T-cell (primary cell): ENCODE data around the gene VAV2. TPM values are rescaled to one million over a fixed set of nuclear protein-coding genes. Genes with fewer than 3 reads are reported as not detected.
A peak's percentile ranks its signal among the peaks of the same experiment; 100 is the strongest.

Source experiments
- ATAC-seq, 4 experiments: fragments of 200-7000 bp in 3 of 4; fragments of 150-1000 bp in 1 of 4; cut with Tn5 transposase; replicated peaks in 1 of 4; 1 replicate in 3 of 4; 2 replicates in 1 of 4; pipeline ENCODE4 v1.10.0; 2021; ENCODE audit warnings: moderate library complexity in 3 of 4, mild to moderate bottlenecking in 2 of 4, moderate number of reproducible peaks in 1 of 4
- CTCF ChIA-PET, 2 donors: fragments of 300-600 bp; sonication (Branson Sonifier 250); formaldehyde crosslinking; loops; one replicate each; lab custom pipeline; 2022; ENCODE audit warnings: antibody characterized with exemption in 2 of 2; lab: Charles Lee
- POLR2A ChIA-PET, 2 donors: fragments of 300-600 bp; sonication (Branson Sonifier 250); formaldehyde crosslinking; loops; one replicate each; lab custom pipeline; 2022; ENCODE audit warnings: antibody characterized with exemption in 2 of 2; lab: Charles Lee
- DNase-seq, 35 experiments: peaks; one replicate each; pipeline versions ENCODE4 v3.0.0 to v3.0.0-alpha.2; 2013 to 2023
- H3K27ac ChIP-seq: one replicate; pipeline ENCODE4 v1.5.1; 2013; ENCODE audit warnings: low read length
- H3K27me3 ChIP-seq, 2 experiments: replicated peaks in 1 of 2; 1 replicate in 1 of 2; 2 replicates in 1 of 2; pipeline versions ENCODE4 v1.6.1 to v1.7.0; 2013; ENCODE audit warnings: low read length in 1 of 2, mixed read lengths in 1 of 2; ENCODE audit not compliant: control insufficient read depth in 2 of 2, insufficient read depth in 2 of 2; ENCODE audit errors: extremely low read depth in 1 of 2
- H3K36me3 ChIP-seq, 2 donors: 1 replicate in 1 of 2; 2 replicates in 1 of 2; pipeline versions ENCODE4 v1.6.1 to v1.7.0; 2013; ENCODE audit warnings: low read length in 1 of 2; ENCODE audit not compliant: control insufficient read depth in 2 of 2, insufficient read depth in 1 of 2; ENCODE audit errors: extremely low read depth in 1 of 2
- H3K4me1 ChIP-seq, 2 experiments: 1 replicate in 1 of 2; 2 replicates in 1 of 2; pipeline versions ENCODE4 v1.6.1 to v1.7.0; 2013; ENCODE audit warnings: low read length in 2 of 2, mixed read lengths in 1 of 2; ENCODE audit not compliant: insufficient read depth in 2 of 2, control insufficient read depth in 1 of 2; ENCODE audit errors: extremely low read depth in 1 of 2
- H3K4me3 ChIP-seq, 2 donors: 1 replicate in 1 of 2; 2 replicates in 1 of 2; pipeline versions ENCODE4 v1.5.1 to v1.7.0; 2013; ENCODE audit warnings: mild to moderate bottlenecking in 2 of 2, low read length in 1 of 2, moderate library complexity in 1 of 2; ENCODE audit not compliant: control insufficient read depth in 1 of 2; ENCODE audit errors: extremely low read depth in 1 of 2
- H3K9me3 ChIP-seq: 2 replicates; pipeline ENCODE4 v1.7.0; 2013
- H3K27ac Mint-ChIP-seq, 2 donors: one replicate each; pipeline ENCODE4 v1.8.0; 2020 to 2021; ENCODE audit warnings: mild to moderate bottlenecking in 2 of 2, mixed read lengths in 2 of 2
- H3K27me3 Mint-ChIP-seq, 2 donors: one replicate each; pipeline ENCODE4 v1.8.0; 2021 to 2022; ENCODE audit warnings: mixed read lengths in 2 of 2
- H3K36me3 Mint-ChIP-seq: one replicate; pipeline ENCODE4 v1.8.0; 2021; ENCODE audit warnings: mixed read lengths
- H3K4me1 Mint-ChIP-seq, 3 donors: one replicate each; pipeline ENCODE4 v1.8.0; 2020 to 2022; ENCODE audit warnings: mixed read lengths in 3 of 3, mild to moderate bottlenecking in 1 of 3
- H3K4me3 Mint-ChIP-seq, 3 donors: one replicate each; pipeline ENCODE4 v1.8.0; 2020 to 2022; ENCODE audit warnings: mild to moderate bottlenecking in 3 of 3, mixed read lengths in 3 of 3, moderate library complexity in 3 of 3
- H3K9me3 Mint-ChIP-seq, 3 donors: one replicate each; pipeline ENCODE4 v1.8.0; 2020 to 2022; ENCODE audit warnings: mixed read lengths in 3 of 3
- WGBS: methylation state at CpG from one replicate; pipeline ENCODE4 v1.1.5; 2013; ENCODE audit warnings: missing lambda C conversion rate; ENCODE audit not compliant: insufficient coverage; 5-methylcytosine and 5-hydroxymethylcytosine counted together
- total RNA-seq, 35 experiments: library from RNA in 6 of 35; stranded (reverse) in 6 of 35; fragments of 120-200 nt in 1 of 35; gene quantifications; one replicate each; pipeline versions ENCODE4 v1.2.1 to v1.2.4 and lab custom pipeline; 2013 to 2026

The VAV2 gene
- total RNA-seq, result 1 to 10 TPM; 1.2 to 7.5 (median 4.9) TPM
- 1.7 TPM for total RNA-seq (2013)
- 0.97 to 9.7 (median 3.5) reads per million in 29 experiments for total RNA-seq (lab: John Stamatoyannopoulos, UW)

GRCh38 chr9:133991964-133992779, at the start of gene VAV2:
Gene VAV2 (minus strand): TSS chr9:133992324. CDS start chr9:133992278, 46 bp downstream.
- H3K4me1 Mint-ChIP-seq, result peaks cover 0 to 12% (median 9%) of the 10 kb centered on the region in 3 donors
- H3K36me3 Mint-ChIP-seq, result no peaks in the 10 kb centered on the region
- Histone ChIP-seq H3K9me3 (no peaks in the 10 kb centered on the region), H3K4me3 (peak within 1 kb of the TSS; percentile 74 to 84), H3K36me3 (no peaks in the 10 kb centered on the region), H3K4me1 (peaks cover 0 to 28% of the 10 kb centered on the region in 2 experiments), H3K27ac (no peak within 1 kb of the TSS), H3K27me3 (peaks cover 0 to 46% of the 10 kb centered on the region in 2 experiments)
- peak; percentile 56 to 63 (median 61) for ATAC-seq
- POLR2A ChIA-PET, result no interaction called here
- no peak within 1 kb of the TSS for H3K27ac Mint-ChIP-seq
- H3K27me3 Mint-ChIP-seq, result peaks cover 0 to 8% of the 10 kb centered on the region in 2 donors
- WGBS, result under 1% methylated on average over 123 of the region's 124 CpGs
- H3K4me3 Mint-ChIP-seq, result peak within 1 kb of the TSS; percentile 68 to 79 (median 69)
- CTCF ChIA-PET, result no interaction called here
- DNase-seq, result peak in 16 of 35 experiments; percentile 5 to 60 (median 23)
- H3K9me3 Mint-ChIP-seq, result no peaks in the 10 kb centered on the region

GRCh38 chr9:134041649-134041962, 49.5 kb upstream of the VAV2 start:
- CTCF ChIA-PET, result no interaction called here
- WGBS, result 99% methylated on average over 16 of the region's 16 CpGs
- Mint-ChIP-seq H3K36me3 (peaks cover 44% of the 10 kb centered on the region), H3K4me1 (no peaks in the 10 kb centered on the region), H3K27me3 (no peaks in the 10 kb centered on the region), H3K27ac (no peak overlapping the region), H3K4me3 (no peak overlapping the region), H3K9me3 (peaks cover 5 to 14% (median 6%) of the 10 kb centered on the region in 3 donors)
- DNase-seq, result no peak
- H3K4me3 ChIP-seq, result no peak overlapping the region
- POLR2A ChIA-PET, result no interaction called here
- H3K36me3 ChIP-seq, result peaks cover 26 to 53% of the 10 kb centered on the region in 2 donors
- H3K9me3 ChIP-seq, result no peaks in the 10 kb centered on the region
- no peak overlapping the region for H3K27ac ChIP-seq
- H3K4me1 ChIP-seq, result no peaks in the 10 kb centered on the region
- H3K27me3 ChIP-seq, result no peaks in the 10 kb centered on the region
- ATAC-seq, result no peak

- DNase-seq, result no peak
- Mint-ChIP-seq H3K4me1 (no peaks in the 10 kb centered on the region), H3K27ac (no peak overlapping the region), H3K27me3 (no peaks in the 10 kb centered on the region), H3K9me3 (peaks cover 5 to 14% (median 6%) of the 10 kb centered on the region in 3 donors), H3K36me3 (peaks cover 50% of the 10 kb centered on the region), H3K4me3 (no peak overlapping the region)
- H3K9me3 ChIP-seq, result no peaks in the 10 kb centered on the region
- H3K4me3 ChIP-seq, result no peak overlapping the region
- H3K36me3 ChIP-seq, result peaks cover 27 to 55% of the 10 kb centered on the region in 2 donors
- ChIA-PET POLR2A (no interaction called here), CTCF (no interaction called here)
- H3K27me3 ChIP-seq, result no peaks in the 10 kb centered on the region
- ATAC-seq, result no peak
- WGBS, result 89% methylated on average over 15 of the region's 21 CpGs
- H3K27ac ChIP-seq, result no peak overlapping the region
- H3K4me1 ChIP-seq, result no peaks in the 10 kb centered on the region
These were observed 48.9 kb upstream of the VAV2 start for GRCh38 chr9:134040781-134041648.

GRCh38 chr9:134040176-134040565, 48.0 kb upstream of the VAV2 start:
- Histone ChIP-seq H3K9me3 (no peaks in the 10 kb centered on the region), H3K27ac (no peak overlapping the region), H3K27me3 (no peaks in the 10 kb centered on the region), H3K36me3 (peaks cover 35 to 56% of the 10 kb centered on the region in 2 donors), H3K4me3 (no peak overlapping the region), H3K4me1 (no peaks in the 10 kb centered on the region)
- Mint-ChIP-seq H3K4me1 (no peaks in the 10 kb centered on the region), H3K4me3 (no peak overlapping the region), H3K36me3 (peaks cover 54% of the 10 kb centered on the region), H3K27ac (no peak overlapping the region), H3K9me3 (peaks cover 5 to 14% (median 6%) of the 10 kb centered on the region in 3 donors), H3K27me3 (no peaks in the 10 kb centered on the region)
- ChIA-PET CTCF (no interaction called here), POLR2A (no interaction called here)
- no peak for DNase-seq
- WGBS, result 98% methylated on average over 17 of the region's 17 CpGs
- ATAC-seq, result no peak

- Histone ChIP-seq H3K27me3 (no peaks in the 10 kb centered on the region), H3K4me3 (no peak overlapping the region), H3K27ac (no peak overlapping the region), H3K36me3 (peaks cover 39 to 56% of the 10 kb centered on the region in 2 donors), H3K4me1 (no peaks in the 10 kb centered on the region), H3K9me3 (no peaks in the 10 kb centered on the region)
- 98% methylated on average over 18 of the region's 20 CpGs for WGBS
- H3K27ac Mint-ChIP-seq, result no peak overlapping the region
- H3K36me3 Mint-ChIP-seq, result peaks cover 57% of the 10 kb centered on the region
- no peaks in the 10 kb centered on the region for H3K4me1 Mint-ChIP-seq
- no peak for DNase-seq
- H3K4me3 Mint-ChIP-seq, result no peak overlapping the region
- no peaks in the 10 kb centered on the region for H3K27me3 Mint-ChIP-seq
- peaks cover 5 to 14% (median 6%) of the 10 kb centered on the region in 3 donors for H3K9me3 Mint-ChIP-seq
- ChIA-PET CTCF (no interaction called here), POLR2A (no interaction called here)
- no peak for ATAC-seq
These were observed 47.5 kb upstream of the VAV2 start for GRCh38 chr9:134039386-134040175.

GRCh38 chr9:134037641-134038040, 45.5 kb upstream of the VAV2 start:
- no peak overlapping the region for H3K27ac ChIP-seq
- peaks cover 5 to 14% (median 6%) of the 10 kb centered on the region in 3 donors for H3K9me3 Mint-ChIP-seq
- ChIA-PET CTCF (no interaction called here), POLR2A (no interaction called here)
- no peak overlapping the region for H3K27ac Mint-ChIP-seq
- peaks cover 69% of the 10 kb centered on the region for H3K36me3 Mint-ChIP-seq
- ATAC-seq, result no peak
- WGBS, result no CpG with 5 or more reads among the region's 2 CpGs
- H3K4me3 Mint-ChIP-seq, result no peak overlapping the region
- no peaks in the 10 kb centered on the region for H3K4me1 Mint-ChIP-seq
- no peak overlapping the region for H3K4me3 ChIP-seq
- DNase-seq, result no peak
- H3K4me1 ChIP-seq, result no peaks in the 10 kb centered on the region
- no peaks in the 10 kb centered on the region for H3K27me3 ChIP-seq
- H3K27me3 Mint-ChIP-seq, result no peaks in the 10 kb centered on the region
- H3K9me3 ChIP-seq, result no peaks in the 10 kb centered on the region
- H3K36me3 ChIP-seq, result peaks cover 37 to 58% of the 10 kb centered on the region in 2 donors
